NCI-H2107 treated with DMSO at 0.1 percent for 48 hours (cell line): ENCODE measurements around the gene ITGA2.

Experiments used
- DNase-seq: peaks from one replicate; lab custom pipeline; 2025; ENCODE audit not compliant: unreplicated experiment; lab: John Stamatoyannopoulos, UW

The ITGA2 gene

GRCh38 chr5:52988335-52989024, 672 bp upstream of the ITGA2 start:
- DNase-seq, result no peak

- DNase-seq, result no peak
Measured at GRCh38 chr5:52989781-52990527, 802 bp downstream of the ITGA2 start.

DNA sequence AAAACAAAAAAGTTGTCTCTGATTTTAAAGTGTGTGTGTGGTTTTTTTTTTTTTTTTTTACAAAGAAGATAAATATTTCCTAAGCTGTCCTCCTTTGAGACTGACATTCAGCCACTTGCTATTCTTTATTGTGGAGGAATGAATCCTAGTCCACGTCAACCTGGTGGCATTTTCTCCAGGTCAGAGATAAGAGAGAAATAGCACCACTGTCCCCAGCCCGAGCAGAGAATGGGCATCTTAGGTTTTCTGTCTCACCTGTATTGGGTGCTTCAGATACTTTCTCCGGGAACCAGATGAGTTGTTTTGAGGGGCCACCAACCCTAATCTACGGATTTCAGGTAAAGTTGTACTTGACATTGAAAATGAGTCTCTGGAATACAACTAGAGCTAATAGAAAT, 1.4 kb downstream of the ITGA2 start:
- no peak for DNase-seq

DNA sequence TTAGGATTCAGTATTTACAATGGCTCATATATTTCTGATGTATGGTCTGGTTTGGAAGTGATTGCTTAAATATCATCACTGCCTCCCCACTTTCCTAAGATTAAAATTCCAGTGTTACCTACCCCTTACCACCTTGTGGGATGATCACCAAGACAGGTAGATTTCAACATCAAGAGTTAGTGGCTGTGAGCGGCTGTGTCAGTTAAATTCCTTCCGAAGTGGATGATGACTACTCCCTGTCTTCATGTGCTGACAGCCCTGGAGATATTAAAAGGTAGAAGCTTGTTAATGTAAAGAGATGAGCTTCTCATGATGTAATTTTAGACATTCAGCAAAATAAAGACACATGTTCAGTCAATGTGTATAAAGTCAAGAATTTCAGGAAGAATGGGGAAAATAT, 4.2 kb downstream of the ITGA2 start:
- no peak for DNase-seq

GRCh38 chr5:52994266-52994665, 5.1 kb downstream of the ITGA2 start:
- DNase-seq, result no peak

GRCh38 chr5:52995095-52995494, 5.9 kb downstream of the ITGA2 start:
- peak; percentile 19 for DNase-seq

GRCh38 chr5:52995914-52996313, 6.8 kb downstream of the ITGA2 start:
- DNase-seq, result no peak

DNA sequence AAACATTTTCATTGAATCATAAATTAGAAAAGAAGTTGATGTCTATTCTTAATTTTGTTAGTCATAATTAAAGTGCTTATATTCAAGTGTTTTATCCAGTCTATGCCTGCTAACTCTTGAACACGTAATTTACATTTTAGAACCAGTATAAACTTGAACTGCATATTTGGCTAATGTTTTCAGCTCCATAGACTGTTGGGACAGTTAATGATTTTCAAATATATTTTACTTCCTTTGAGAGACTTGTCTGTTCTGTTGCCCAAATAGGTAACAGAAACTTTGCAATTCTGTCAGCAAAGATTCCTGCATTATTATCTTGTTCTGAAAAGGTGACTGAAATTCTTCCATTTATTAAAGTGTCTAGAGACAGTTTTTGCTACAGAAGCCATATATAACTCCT, 7.8 kb downstream of the ITGA2 start:
- DNase-seq, result no peak

GRCh38 chr5:52997424-52997823, 8.3 kb downstream of the ITGA2 start:
- DNase-seq, result no peak

- DNase-seq, result no peak
Measured at GRCh38 chr5:52998552-52999313, 9.6 kb downstream of the ITGA2 start.

DNA sequence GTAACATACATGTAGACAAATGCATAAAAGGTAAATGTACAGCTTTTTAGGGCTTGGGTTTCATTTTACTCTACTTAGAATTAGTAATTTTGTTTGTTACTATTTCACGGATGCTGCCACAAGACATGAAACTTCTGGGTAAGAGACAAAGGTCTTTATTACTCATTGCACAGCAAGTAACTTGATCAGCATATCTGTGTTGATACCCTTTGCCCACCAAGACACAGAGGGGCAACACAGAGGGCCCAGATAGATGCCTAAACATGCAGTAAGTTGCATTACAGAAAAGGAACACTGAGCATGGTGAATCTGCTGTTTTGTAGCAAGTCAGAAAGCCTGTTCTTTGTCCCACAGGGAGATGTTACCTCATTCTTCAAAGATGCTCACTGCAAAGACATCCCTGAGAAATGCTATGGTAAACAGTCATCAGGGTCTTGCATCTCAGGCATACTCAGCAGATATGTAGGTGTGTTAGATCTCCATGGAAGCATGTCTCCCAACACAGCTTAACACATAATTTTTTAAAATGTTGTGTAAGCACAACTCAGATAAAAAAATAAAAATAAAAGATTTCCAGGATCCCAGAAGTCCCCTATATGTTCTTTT, 10.3 kb downstream of the ITGA2 start:
- DNase-seq, result no peak

GRCh38 chr5:53001541-53001940, 12.4 kb downstream of the ITGA2 start:
- no peak for DNase-seq

DNA sequence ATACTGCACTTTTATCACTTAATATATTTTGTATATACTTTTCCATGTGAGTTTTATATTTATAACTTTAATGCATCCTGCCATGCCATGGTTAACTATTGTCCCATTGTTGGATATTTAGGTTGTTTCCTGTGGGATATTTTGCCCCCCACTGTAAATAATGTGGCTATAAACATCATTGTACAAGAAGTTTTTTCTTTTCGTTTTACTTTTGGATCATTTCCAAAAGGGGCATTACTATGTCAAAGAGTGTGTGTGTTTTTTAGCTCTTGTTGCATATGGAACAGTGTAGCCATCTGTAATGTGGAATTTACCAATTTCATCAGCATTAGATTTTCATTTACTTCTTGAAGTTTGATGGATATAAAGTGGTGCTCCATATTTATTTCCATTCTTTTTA, 13.3 kb downstream of the ITGA2 start:
- no peak for DNase-seq

- no peak for DNase-seq
Measured at GRCh38 chr5:53003144-53003543, 14.0 kb downstream of the ITGA2 start.

DNA sequence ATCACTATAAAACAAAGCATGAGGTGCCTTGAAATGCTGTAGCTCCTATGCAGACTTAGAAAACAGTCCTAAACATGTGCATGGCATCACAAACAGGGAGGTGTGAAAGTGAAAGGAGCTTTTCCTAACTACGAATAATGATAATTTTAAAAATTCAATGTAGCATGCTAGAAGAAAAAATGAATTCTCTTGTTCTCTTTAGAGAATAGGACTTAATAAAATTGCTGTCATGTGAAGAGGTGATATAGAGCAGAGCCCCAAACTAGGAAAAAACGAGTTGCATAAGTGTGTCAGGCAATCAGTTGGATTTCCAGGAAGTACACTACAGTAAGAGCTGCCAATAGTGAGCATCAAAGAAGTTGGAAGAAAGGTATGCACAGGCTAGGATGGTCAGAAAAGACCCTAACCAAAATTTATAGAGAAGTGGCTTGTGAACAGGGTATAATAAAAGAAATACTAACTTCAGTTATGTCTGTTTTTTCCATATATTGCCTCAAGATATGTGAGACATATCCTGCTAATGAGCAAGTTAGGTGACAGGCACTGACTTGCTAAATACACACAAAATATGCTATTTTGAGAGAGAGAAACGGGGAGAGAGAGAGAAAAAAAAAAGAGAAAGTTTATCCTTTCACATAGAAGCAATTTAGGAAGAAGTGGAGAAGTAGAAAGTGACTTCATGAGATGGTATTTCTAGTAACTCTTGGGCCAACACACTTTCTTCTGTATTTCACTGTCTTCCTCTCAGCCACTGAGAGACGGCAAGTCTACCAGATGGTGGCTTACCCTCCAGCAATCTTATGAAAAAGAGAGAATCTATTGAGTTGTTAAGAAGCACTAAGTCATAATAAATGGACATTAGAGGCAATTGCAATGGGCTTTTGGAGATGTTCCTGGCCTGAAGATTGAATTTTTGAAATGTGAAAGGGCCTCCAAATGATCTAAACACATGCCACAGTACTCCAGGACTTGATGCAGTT, 18.0 kb downstream of the ITGA2 start:
- no peak for DNase-seq

GRCh38 chr5:53008751-53009150, 19.6 kb downstream of the ITGA2 start:
- no peak for DNase-seq

DNA sequence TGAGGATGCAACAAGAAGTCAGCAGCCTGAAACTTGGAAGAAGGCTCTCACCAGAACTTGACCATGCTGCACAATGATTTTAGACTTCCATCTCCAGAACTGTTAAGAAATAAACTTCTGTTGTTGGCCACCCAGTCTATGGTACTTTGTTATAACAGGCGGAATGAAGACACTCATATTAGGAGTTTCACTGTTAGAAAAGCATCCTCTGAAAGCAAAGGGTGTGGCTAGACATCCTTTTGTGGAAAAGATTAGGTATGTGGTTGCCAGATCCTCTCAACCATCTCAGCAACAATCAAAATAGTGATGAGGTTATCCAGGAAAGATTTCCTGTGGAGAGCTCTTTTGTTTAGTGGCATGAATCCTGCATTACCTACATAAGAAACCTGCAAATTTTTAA, 20.7 kb downstream of the ITGA2 start:
- no peak for DNase-seq

DNA sequence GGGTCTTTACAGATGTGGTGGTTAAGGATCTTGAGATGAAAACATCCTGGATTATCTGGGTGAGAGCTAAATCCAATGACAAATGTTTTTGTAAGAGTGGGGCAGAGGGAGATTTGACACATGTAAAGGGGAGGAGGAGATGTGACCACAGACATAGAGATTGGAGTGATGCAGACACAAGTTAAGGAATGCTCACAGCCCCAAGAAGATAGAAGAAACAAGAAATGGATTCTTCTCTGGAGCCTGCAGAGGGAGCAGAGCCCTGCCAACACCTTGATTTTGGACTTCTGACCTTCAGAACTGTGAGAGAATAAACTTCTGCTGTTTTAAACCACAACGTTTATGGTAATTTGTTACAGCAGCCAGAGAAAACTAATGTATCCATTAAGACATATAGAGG, 21.7 kb downstream of the ITGA2 start:
- no peak for DNase-seq

DNA sequence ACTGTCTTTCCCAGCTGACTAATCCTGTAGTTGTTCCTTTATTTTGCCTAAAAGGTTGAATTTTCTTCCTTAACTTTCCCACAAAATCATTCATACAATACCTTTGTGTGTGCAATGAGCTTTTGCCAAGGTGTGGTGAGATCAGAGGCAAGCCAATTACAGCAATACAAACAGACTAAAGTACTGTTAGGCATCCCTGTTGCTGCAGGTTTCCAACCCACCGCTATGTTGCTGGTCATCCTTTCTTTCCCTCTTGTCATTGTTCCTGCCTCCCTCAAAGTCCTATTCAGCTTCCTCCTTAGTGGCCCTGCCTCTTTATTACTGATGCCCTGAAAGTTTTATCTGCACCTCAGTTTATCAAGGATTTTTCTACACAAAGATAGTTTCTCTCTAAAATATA, 22.1 kb downstream of the ITGA2 start:
- no peak for DNase-seq

DNA sequence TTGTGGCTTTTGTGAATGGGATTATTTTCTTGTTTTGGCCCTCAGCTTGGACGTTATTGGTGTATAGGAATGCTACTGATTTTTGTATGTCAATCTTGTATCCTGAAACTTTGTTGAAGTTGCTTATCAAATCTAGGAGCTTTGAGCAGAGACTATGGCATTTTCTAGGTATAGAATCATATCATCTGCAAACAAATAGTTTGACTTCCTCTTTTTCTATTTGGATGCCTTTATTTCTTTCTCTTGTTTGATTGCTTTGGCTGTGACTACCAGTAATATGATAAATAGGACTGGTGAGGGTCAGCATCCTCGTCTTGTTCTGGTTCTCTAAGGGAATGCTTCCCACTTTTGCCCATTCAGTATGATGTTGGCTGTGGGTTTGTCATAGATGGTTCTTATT, 24.7 kb downstream of the ITGA2 start:
- no peak for DNase-seq
